HEK293 (cell line): ENCODE data around the gene GRAP2.
"Not testable (repeated sequence)": the region's sequence is repeated elsewhere in the genome, so short reads cannot be mapped to it uniquely, and the experiment has no call there.

Experiments
- CTCF ChIA-PET: fragments of 350-600 bp; formaldehyde crosslinking; extraction: SDS; loops from one replicate; lab custom pipeline; 2021; ENCODE audit warnings: antibody characterized with exemption; lab: Yijun Ruan, JAX
- POLR2A ChIA-PET: fragments of 300-600 bp; formaldehyde crosslinking; extraction: SDS; loops from one replicate; lab custom pipeline; 2020; ENCODE audit warnings: antibody characterized with exemption, inconsistent platforms; lab: Yijun Ruan, JAX
- H3K27ac ChIP-seq: fragments of 200-500 bp; sonication (Bioruptor generic); 2 replicates; pipeline ENCODE4 v1.5.1; 2014; ENCODE audit warnings: low read depth, low read length, control low read depth, inconsistent platforms; ENCODE audit errors: extremely low read depth
- H3K36me3 ChIP-seq, 2 experiments: fragments of 200-500 bp in 1 of 2; sonication (Bioruptor generic) in 1 of 2; 1 replicate in 1 of 2; 2 replicates in 1 of 2; pipeline ENCODE4 v1.5.1; 2014 to 2017; ENCODE audit warnings: inconsistent platforms in 2 of 2, low read length in 2 of 2; ENCODE audit not compliant: control insufficient read depth in 2 of 2, insufficient read depth in 1 of 2
- H3K4me1 ChIP-seq: fragments of 200-500 bp; sonication (Bioruptor generic); 2 replicates; pipeline ENCODE4 v1.5.1; 2014; ENCODE audit warnings: mild to moderate bottlenecking, low read length, inconsistent platforms; ENCODE audit not compliant: control insufficient read depth, insufficient read depth
- H3K4me3 ChIP-seq: 2 replicates; pipeline ENCODE4 v1.5.1; 2011; ENCODE audit warnings: low read depth, mild to moderate bottlenecking, control low read depth, low read length, moderate library complexity
- H3K9me3 ChIP-seq: fragments of 200-500 bp; sonication (Bioruptor generic); 2 replicates; pipeline ENCODE4 v1.5.1; 2014; ENCODE audit warnings: low read depth, low read length, inconsistent platforms; ENCODE audit not compliant: control insufficient read depth, insufficient read depth
- GFI1B ChIP-seq: fragments of 450-650 bp; formaldehyde crosslinking; IDR thresholded peaks from 2 replicates; pipeline ENCODE4 v1.5.1; 2016; ENCODE audit warnings: missing biosample characterization, missing genetic modification characterization
- GLIS2 ChIP-seq: fragments of 450-650 bp; formaldehyde crosslinking; IDR thresholded peaks from 2 replicates; pipeline ENCODE4 v1.5.1; 2016; ENCODE audit warnings: missing biosample characterization, missing genetic modification characterization
- IKZF3 ChIP-seq: fragments of 450-650 bp; IDR thresholded peaks from 2 replicates; pipeline ENCODE4 v1.5.0; 2018; ENCODE audit warnings: missing biosample characterization, mild to moderate bottlenecking, missing genetic modification characterization, moderate library complexity
- PATZ1 ChIP-seq: fragments of 450-650 bp; formaldehyde crosslinking; IDR thresholded peaks from 2 replicates; pipeline ENCODE4 v1.5.1; 2016; ENCODE audit warnings: missing biosample characterization, missing genetic modification characterization
- ZBTB26 ChIP-seq: fragments of 450-650 bp; formaldehyde crosslinking; optimal IDR thresholded peaks from 2 replicates; pipeline ENCODE3; 2016; ENCODE audit warnings: missing biosample characterization, mild to moderate bottlenecking, missing genetic modification characterization
- ZEB2 ChIP-seq: fragments of 450-650 bp; formaldehyde crosslinking; IDR thresholded peaks from 2 replicates; pipeline ENCODE4 v1.5.1; 2016; ENCODE audit warnings: missing biosample characterization, missing genetic modification characterization
- ZIC2 ChIP-seq: fragments of 450-650 bp; formaldehyde crosslinking; IDR thresholded peaks from 2 replicates; pipeline ENCODE4 v1.5.1; 2016; ENCODE audit warnings: missing biosample characterization, missing genetic modification characterization
- ZNF121 ChIP-seq: fragments of 450-650 bp; formaldehyde crosslinking; IDR thresholded peaks from 2 replicates; pipeline ENCODE4 v1.5.1; 2016; ENCODE audit warnings: missing biosample characterization, missing genetic modification characterization
- ZNF175 ChIP-seq: fragments of 450-650 bp; formaldehyde crosslinking; IDR thresholded peaks from 2 replicates; pipeline ENCODE4 v1.5.1; 2016; ENCODE audit warnings: missing biosample characterization, missing genetic modification characterization
- ZNF214 ChIP-seq: fragments of 450-650 bp; formaldehyde crosslinking; IDR thresholded peaks from 2 replicates; pipeline ENCODE4 v1.5.1; 2017; ENCODE audit warnings: missing biosample characterization, mild to moderate bottlenecking, missing genetic modification characterization, borderline replicate concordance
- ZNF223 ChIP-seq: fragments of 450-650 bp; formaldehyde crosslinking; IDR thresholded peaks from 2 replicates; pipeline ENCODE4 v1.5.1; 2016; ENCODE audit warnings: missing biosample characterization, missing genetic modification characterization
- ZNF341 ChIP-seq: fragments of 450-650 bp; formaldehyde crosslinking; IDR thresholded peaks from 2 replicates; pipeline ENCODE4; 2016; ENCODE audit warnings: low read depth, missing biosample characterization, missing genetic modification characterization
- ZNF366 ChIP-seq: fragments of 450-650 bp; formaldehyde crosslinking; conservative IDR thresholded peaks from 2 replicates; pipeline ENCODE4 v1.5.1; 2016; ENCODE audit warnings: missing biosample characterization, missing genetic modification characterization
- ZNF433 ChIP-seq: fragments of 450-650 bp; formaldehyde crosslinking; IDR thresholded peaks from 2 replicates; pipeline ENCODE4 v1.5.1; 2016; ENCODE audit warnings: missing biosample characterization, missing genetic modification characterization, low read depth
- ZNF585B ChIP-seq: fragments of 450-650 bp; formaldehyde crosslinking; IDR thresholded peaks from 2 replicates; pipeline ENCODE4 v1.5.1; 2016; ENCODE audit warnings: missing biosample characterization, missing genetic modification characterization
- ZNF596 ChIP-seq: fragments of 450-650 bp; IDR thresholded peaks from 2 replicates; pipeline ENCODE4 v1.5.0; 2018; ENCODE audit warnings: missing biosample characterization, mild to moderate bottlenecking, missing genetic modification characterization, moderate library complexity
- ZNF677 ChIP-seq: fragments of 450-650 bp; IDR thresholded peaks from 2 replicates; pipeline ENCODE4 v1.5.0; 2018; ENCODE audit warnings: missing biosample characterization, mild to moderate bottlenecking, missing genetic modification characterization, moderate library complexity
- ZNF776 ChIP-seq: fragments of 450-650 bp; formaldehyde crosslinking; IDR thresholded peaks from 2 replicates; pipeline ENCODE4 v1.5.0; 2017; ENCODE audit warnings: missing biosample characterization, missing genetic modification characterization, borderline replicate concordance
- TF ChIP-seq, protein P1 (sequence below): fragments of 450-650 bp; formaldehyde crosslinking; IDR thresholded peaks from 2 replicates; pipeline ENCODE4 v1.5.1; 2017; ENCODE audit warnings: missing biosample characterization, missing genetic modification characterization

GRAP2 gene

GRCh38 chr22:39951603-39952293 lies 50.9 kb downstream of the GRAP2 start:
- H3K4me1 ChIP-seq, H3K27ac ChIP-seq, H3K9me3 ChIP-seq, H3K4me3 ChIP-seq, H3K36me3 ChIP-seq, POLR2A ChIA-PET: not testable (repeated sequence)
- CTCF ChIA-PET, result interaction anchor here (0.6 to 2.5 kb wide), 4 partner anchors 9 to 357 kb away, joined by 4 to 8 read pairs (median 5); no protein-coding TSS in a partner anchor
- 0 out of 2 replicates have a peak, but pooled peaks have one; percentile 21 for TF ChIP-seq ZNF121

DNA sequence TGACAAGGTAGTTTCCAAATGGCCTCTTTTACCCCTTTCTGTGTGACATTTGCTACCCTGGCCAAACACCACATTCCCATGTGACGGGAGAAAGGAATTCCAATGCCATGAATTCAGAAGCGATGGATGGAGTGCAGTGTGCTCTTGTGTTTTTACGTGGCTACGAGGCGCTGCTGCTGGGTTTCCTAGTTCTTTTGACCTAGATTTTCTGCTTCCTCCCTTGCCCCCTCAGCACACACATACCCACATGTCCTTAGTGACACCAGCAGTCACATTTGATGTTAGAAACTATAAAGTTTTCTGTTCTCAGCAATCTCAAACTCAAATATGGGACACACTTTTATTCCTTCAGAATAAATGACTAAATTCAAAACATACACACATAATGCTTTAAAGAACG lies 51.5 kb downstream of the GRAP2 start:
- POLR2A ChIA-PET, result no interaction called here
- TF ChIP-seq ZNF585B (tag by site-specific recombination) (no peak), ZBTB26 (no peak), ZEB2 (tag by site-specific recombination) (no peak), ZNF214 (no peak), ZNF366 (tag by site-specific recombination) (no peak), ZNF776 (tag by site-specific recombination) (no peak), GLIS2 (no peak), ZNF223 (tag by site-specific recombination) (no peak), IKZF3 (tag by site-specific recombination) (no peak), ZNF175 (tag by site-specific recombination) (no peak), ZNF596 (tag by site-specific recombination) (no peak), PATZ1 (tag by site-specific recombination) (no peak), ZNF433 (no peak), ZIC2 (tag by site-specific recombination) (no peak), ZNF341 (tag by site-specific recombination) (no peak), ZNF677 (no peak), GFI1B (tag by site-specific recombination) (no peak)
- TF ChIP-seq, protein P1, sequence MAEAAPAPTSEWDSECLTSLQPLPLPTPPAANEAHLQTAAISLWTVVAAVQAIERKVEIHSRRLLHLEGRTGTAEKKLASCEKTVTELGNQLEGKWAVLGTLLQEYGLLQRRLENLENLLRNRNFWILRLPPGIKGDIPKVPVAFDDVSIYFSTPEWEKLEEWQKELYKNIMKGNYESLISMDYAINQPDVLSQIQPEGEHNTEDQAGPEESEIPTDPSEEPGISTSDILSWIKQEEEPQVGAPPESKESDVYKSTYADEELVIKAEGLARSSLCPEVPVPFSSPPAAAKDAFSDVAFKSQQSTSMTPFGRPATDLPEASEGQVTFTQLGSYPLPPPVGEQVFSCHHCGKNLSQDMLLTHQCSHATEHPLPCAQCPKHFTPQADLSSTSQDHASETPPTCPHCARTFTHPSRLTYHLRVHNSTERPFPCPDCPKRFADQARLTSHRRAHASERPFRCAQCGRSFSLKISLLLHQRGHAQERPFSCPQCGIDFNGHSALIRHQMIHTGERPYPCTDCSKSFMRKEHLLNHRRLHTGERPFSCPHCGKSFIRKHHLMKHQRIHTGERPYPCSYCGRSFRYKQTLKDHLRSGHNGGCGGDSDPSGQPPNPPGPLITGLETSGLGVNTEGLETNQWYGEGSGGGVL (tag by site-specific recombination), result no peak

More for the DNA sequence above, 51.5 kb downstream of the GRAP2 start:
- no peaks in the 10 kb centered on the region for H3K9me3 ChIP-seq
- H3K4me3 ChIP-seq, result no peak overlapping the region
- H3K36me3 ChIP-seq, result no peaks in the 10 kb centered on the region
- no peak overlapping the region for H3K27ac ChIP-seq
- no peaks in the 10 kb centered on the region for H3K4me1 ChIP-seq
- CTCF ChIA-PET, result interaction anchor here (0.6 to 3.4 kb wide), 5 partner anchors 9 to 356 kb away, joined by 4 to 15 read pairs (median 6); no protein-coding TSS in a partner anchor
